Gastrocnemius medialis (tissue), 4 donors: ENCODE results near the gene PPFIA1. TPM values are rescaled to one million over a fixed set of nuclear protein-coding genes. Genes with fewer than 3 reads are reported as not detected.

Experiments
- ATAC-seq, 2 donors: fragments of 150-250 bp; one replicate each; pipeline ENCODE4 v1.9.1; 2016
- DNase-seq, 2 donors: peaks; one replicate each; pipeline ENCODE4 v3.0.0-alpha.2; 2019
- H3K27ac ChIP-seq, 4 donors: fragments of 200-600 bp; sonication (generic); 1 replicate in 1 of 4; 2 replicates in 3 of 4; pipeline ENCODE4 v1.5.1; 2016 to 2018; ENCODE audit warnings: mild to moderate bottlenecking in 2 of 4, moderate library complexity in 1 of 4
- H3K27me3 ChIP-seq, 3 donors: fragments of 200-600 bp; sonication (generic) in 2 of 3; 1 replicate in 1 of 3; 2 replicates in 2 of 3; pipeline versions ENCODE4 v1.5.1 to v1.6.0; 2016 to 2019; ENCODE audit warnings: mild to moderate bottlenecking in 1 of 3, moderate library complexity in 1 of 3
- H3K36me3 ChIP-seq, 2 donors: fragments of 200-600 bp; sonication (generic) in 1 of 2; one replicate each; pipeline ENCODE4 v1.5.1; 2017 to 2018
- H3K4me1 ChIP-seq, 2 donors: fragments of 200-600 bp; sonication (generic) in 1 of 2; one replicate each; pipeline ENCODE4 v1.5.1; 2016 to 2017; ENCODE audit warnings: mild to moderate bottlenecking in 2 of 2
- H3K4me3 ChIP-seq, 4 donors: fragments of 200-600 bp; sonication (generic) in 3 of 4; 1 replicate in 1 of 4; 2 replicates in 3 of 4; pipeline ENCODE4 v1.5.1; 2016 to 2019; ENCODE audit warnings: mild to moderate bottlenecking in 2 of 4
- H3K9me3 ChIP-seq, 3 donors: fragments of 200-600 bp; sonication (generic) in 2 of 3; 1 replicate in 1 of 3; 2 replicates in 2 of 3; pipeline ENCODE4 v1.5.1; 2016 to 2019
- CTCF ChIP-seq, 5 experiments: fragments of 450-650 bp in 3 of 5; fragments of 200-600 bp in 2 of 5; sonication (generic) in 2 of 5; IDR thresholded peaks in 4 of 5; conservative IDR thresholded peaks in 1 of 5; 1 replicate in 4 of 5; 2 replicates in 1 of 5; pipeline ENCODE4 v1.5.1; 2016 to 2019; ENCODE audit warnings: antibody characterized with exemption in 5 of 5, mild to moderate bottlenecking in 3 of 5, moderate library complexity in 3 of 5
- POLR2A ChIP-seq, 2 donors: fragments of 450-650 bp; IDR thresholded peaks; one replicate each; pipeline ENCODE4 v1.6.1; 2017; ENCODE audit warnings: antibody characterized with exemption in 2 of 2, mild to moderate bottlenecking in 2 of 2, moderate library complexity in 2 of 2
- in situ Hi-C, 4 donors: fragments of 200-750 bp; cut with MboI; loops; one replicate each; pipeline versions ENCODE4 v1.15.0 to v1.8.0; 2017; ENCODE audit warnings: low sequenced_read_pairs in 4 of 4
- intact Hi-C: fragments of 100-400 bp; cut with DNase I; formaldehyde crosslinking; loops from one replicate; pipeline ENCODE4 v1.15.1; 2023; ENCODE audit warnings: low total_unique reads
- total RNA-seq, 4 donors: library from RNA; depleted of rRNA; stranded (reverse); fragments of >200 nt; gene quantifications; one replicate each; pipeline versions ENCODE4 v1.1.0 to v1.2.3, GENCODE V29; 2016

The PPFIA1 gene
- total RNA-seq, 4 donors from 2014 or later = 36.3 to 90.6 (median 46.0) TPM

GRCh38 chr11:70352100-70352499 is 81.6 kb downstream of the PPFIA1 start:
- Histone ChIP-seq H3K27me3 (no peaks in the 10 kb centered on the region), H3K4me1 (no peaks in the 10 kb centered on the region), H3K27ac (no peak overlapping the region), H3K36me3 (peaks cover 0 to 65% of the 10 kb centered on the region in 2 donors), H3K4me3 (no peak overlapping the region), H3K9me3 (no peaks in the 10 kb centered on the region)
- intact Hi-C loops = no loop called here
- DNase-seq = no peak
- no peak for ATAC-seq
- TF ChIP-seq CTCF (IDR thresholded peaks at IDR 0.05 in 4 of 5, conservative IDR thresholded peaks at IDR 0.05 in 1 of 5) (no peak), POLR2A (IDR thresholded peaks at IDR 0.05) (no peak)
- in situ Hi-C loops = no loop called here

- no peaks in the 10 kb centered on the region for H3K27me3 ChIP-seq
- no peak overlapping the region for H3K4me3 ChIP-seq
- H3K4me1 ChIP-seq = no peaks in the 10 kb centered on the region
- in situ Hi-C loops = no loop called here
- DNase-seq (no peak), ATAC-seq (no peak)
- no peak overlapping the region for H3K27ac ChIP-seq
- TF ChIP-seq POLR2A (IDR thresholded peaks at IDR 0.05) (no peak), CTCF (IDR thresholded peaks at IDR 0.05 in 4 of 5, conservative IDR thresholded peaks at IDR 0.05 in 1 of 5) (no peak)
- H3K36me3 ChIP-seq = peaks cover 0 to 65% of the 10 kb centered on the region in 2 donors
- intact Hi-C loops = no loop called here
- no peaks in the 10 kb centered on the region for H3K9me3 ChIP-seq
Observed at GRCh38 chr11:70352601-70353000, 82.1 kb downstream of the PPFIA1 start.

- intact Hi-C loops = no loop called here
- Histone ChIP-seq H3K27me3 (no peaks in the 10 kb centered on the region), H3K27ac (no peak overlapping the region), H3K9me3 (no peaks in the 10 kb centered on the region), H3K4me1 (no peaks in the 10 kb centered on the region), H3K36me3 (peaks cover 0 to 60% of the 10 kb centered on the region in 2 donors), H3K4me3 (no peak overlapping the region)
- DNase-seq = no peak
- in situ Hi-C loops = no loop called here
- ATAC-seq = no peak
- TF ChIP-seq CTCF (IDR thresholded peaks at IDR 0.05 in 4 of 5, conservative IDR thresholded peaks at IDR 0.05 in 1 of 5) = no peak
- no peak for TF ChIP-seq POLR2A (IDR thresholded peaks at IDR 0.05)
Observed at GRCh38 chr11:70353329-70353728, 82.8 kb downstream of the PPFIA1 start.

GRCh38 chr11:70353900-70354568 is 83.5 kb downstream of the PPFIA1 start:
- no peak for TF ChIP-seq CTCF (IDR thresholded peaks at IDR 0.05 in 4 of 5, conservative IDR thresholded peaks at IDR 0.05 in 1 of 5)
- TF ChIP-seq POLR2A (IDR thresholded peaks at IDR 0.05) = no peak
- Histone ChIP-seq H3K4me1 (no peaks in the 10 kb centered on the region), H3K27me3 (no peaks in the 10 kb centered on the region), H3K9me3 (no peaks in the 10 kb centered on the region), H3K27ac (no peak overlapping the region), H3K4me3 (no peak overlapping the region), H3K36me3 (peaks cover 0 to 60% of the 10 kb centered on the region in 2 donors)
- intact Hi-C loops (no loop called here), in situ Hi-C loops (no loop called here)
- DNase-seq = no peak
- ATAC-seq = no peak

GRCh38 chr11:70354629-70355028 is 84.1 kb downstream of the PPFIA1 start:
- H3K4me3 ChIP-seq = no peak overlapping the region
- DNase-seq (no peak), ATAC-seq (no peak)
- no peaks in the 10 kb centered on the region for H3K9me3 ChIP-seq
- H3K36me3 ChIP-seq = peaks cover 0 to 57% of the 10 kb centered on the region in 2 donors
- in situ Hi-C loops (no loop called here), intact Hi-C loops (no loop called here)
- H3K27ac ChIP-seq = no peak overlapping the region
- no peaks in the 10 kb centered on the region for H3K27me3 ChIP-seq
- H3K4me1 ChIP-seq = no peaks in the 10 kb centered on the region
- TF ChIP-seq POLR2A (IDR thresholded peaks at IDR 0.05) (no peak), CTCF (IDR thresholded peaks at IDR 0.05 in 4 of 5, conservative IDR thresholded peaks at IDR 0.05 in 1 of 5) (no peak)
